ENCODE results near the gene RAB18. TPM values are rescaled to one million over a fixed set of nuclear protein-coding genes. Genes with fewer than 3 reads are reported as not detected.

Gene RAB18
- total and polyA plus RNA-seq, 2 experiments from 2014 or later = 35.5 to 77.2 TPM

DNA sequence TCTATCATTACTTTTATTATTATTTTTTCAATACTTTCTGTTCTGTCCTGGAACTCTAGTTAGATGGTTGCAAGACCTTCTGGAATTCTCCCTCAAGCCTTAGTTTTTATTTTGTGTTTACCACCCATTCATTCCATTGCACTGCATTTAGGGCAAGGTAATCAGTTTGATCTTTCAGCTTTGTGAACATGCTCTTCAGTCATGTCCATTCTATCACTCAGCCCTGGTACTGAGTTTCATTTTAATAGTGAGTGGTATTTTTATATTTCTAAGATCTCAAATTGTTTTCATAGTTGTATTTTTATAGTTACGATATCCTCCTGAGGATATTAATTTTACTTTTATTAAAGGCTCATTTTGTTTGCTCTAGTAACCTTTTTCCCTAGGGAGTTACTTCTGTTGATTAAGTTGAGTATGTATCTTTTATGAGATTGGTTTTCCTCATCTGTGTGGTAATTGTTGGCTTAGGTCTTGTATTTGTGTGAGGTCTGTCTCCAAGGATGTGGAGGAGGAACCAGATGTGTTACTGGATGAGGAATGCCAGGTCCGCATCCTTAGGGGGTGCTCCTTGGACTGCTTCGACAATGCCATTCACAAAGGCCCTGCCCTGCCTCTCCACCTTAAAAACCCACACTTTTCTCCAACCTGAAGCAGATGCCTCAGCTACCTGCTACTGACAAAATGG, 46.7 kb upstream of the RAB18 start:
- no peaks in the 10 kb centered on the region for H3K36me3 ChIP-seq (ENCODE audit: insufficient read depth)
- TF ChIP-seq CREB1 (CRISPR knock-in tag; IDR thresholded peaks at IDR 0.05; ENCODE audit: low read depth) (no peak), NANOG (IDR thresholded peaks at IDR 0.05; ENCODE audit: borderline replicate concordance) (no peak), EZH2 (IDR thresholded peaks at IDR 0.05; ENCODE audit: low read depth, unreplicated experiment) (no peak), ZNF114 (CRISPR knock-in tag; IDR thresholded peaks at IDR 0.05) (no peak), CTCF (conservative IDR thresholded peaks at IDR 0.05; ENCODE audit: low read depth in 2 of 2) (no peak), EZH2phosphoT487 (IDR thresholded peaks at IDR 0.05; ENCODE audit: unreplicated experiment) (no peak), POLR2AphosphoS5 (IDR thresholded peaks at IDR 0.05; ENCODE audit: low read depth) (no peak), STAT1 (IDR thresholded peaks at IDR 0.05; ENCODE audit: unreplicated experiment) (no peak)
- TF ChIP-seq, protein P1, sequence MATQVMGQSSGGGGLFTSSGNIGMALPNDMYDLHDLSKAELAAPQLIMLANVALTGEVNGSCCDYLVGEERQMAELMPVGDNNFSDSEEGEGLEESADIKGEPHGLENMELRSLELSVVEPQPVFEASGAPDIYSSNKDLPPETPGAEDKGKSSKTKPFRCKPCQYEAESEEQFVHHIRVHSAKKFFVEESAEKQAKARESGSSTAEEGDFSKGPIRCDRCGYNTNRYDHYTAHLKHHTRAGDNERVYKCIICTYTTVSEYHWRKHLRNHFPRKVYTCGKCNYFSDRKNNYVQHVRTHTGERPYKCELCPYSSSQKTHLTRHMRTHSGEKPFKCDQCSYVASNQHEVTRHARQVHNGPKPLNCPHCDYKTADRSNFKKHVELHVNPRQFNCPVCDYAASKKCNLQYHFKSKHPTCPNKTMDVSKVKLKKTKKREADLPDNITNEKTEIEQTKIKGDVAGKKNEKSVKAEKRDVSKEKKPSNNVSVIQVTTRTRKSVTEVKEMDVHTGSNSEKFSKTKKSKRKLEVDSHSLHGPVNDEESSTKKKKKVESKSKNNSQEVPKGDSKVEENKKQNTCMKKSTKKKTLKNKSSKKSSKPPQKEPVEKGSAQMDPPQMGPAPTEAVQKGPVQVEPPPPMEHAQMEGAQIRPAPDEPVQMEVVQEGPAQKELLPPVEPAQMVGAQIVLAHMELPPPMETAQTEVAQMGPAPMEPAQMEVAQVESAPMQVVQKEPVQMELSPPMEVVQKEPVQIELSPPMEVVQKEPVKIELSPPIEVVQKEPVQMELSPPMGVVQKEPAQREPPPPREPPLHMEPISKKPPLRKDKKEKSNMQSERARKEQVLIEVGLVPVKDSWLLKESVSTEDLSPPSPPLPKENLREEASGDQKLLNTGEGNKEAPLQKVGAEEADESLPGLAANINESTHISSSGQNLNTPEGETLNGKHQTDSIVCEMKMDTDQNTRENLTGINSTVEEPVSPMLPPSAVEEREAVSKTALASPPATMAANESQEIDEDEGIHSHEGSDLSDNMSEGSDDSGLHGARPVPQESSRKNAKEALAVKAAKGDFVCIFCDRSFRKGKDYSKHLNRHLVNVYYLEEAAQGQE (IDR thresholded peaks at IDR 0.05; ENCODE audit: unreplicated experiment) = no peak
- H3K9me2 ChIP-seq (ENCODE audit: insufficient read depth) = no peaks in the 10 kb centered on the region
- DNase-seq (ENCODE audit: low spot score) (peak; percentile 4), ATAC-seq (no peak)
- H3K4me3 Mint-ChIP-seq = no peak overlapping the region
- no peaks in the 10 kb centered on the region for H3F3A ChIP-seq (replicated peaks; ENCODE audit: low read depth)
- no peaks in the 10 kb centered on the region for H3K27me3 Mint-ChIP-seq (ENCODE audit: insufficient read depth, low read depth, poor library complexity)
- H3K4me3 ChIP-seq = no peak overlapping the region
- H3K4me1 Mint-ChIP-seq = 0 out of 3 replicates have a peak, but pooled peaks cover 2% of the 10 kb centered on the region
- no peaks in the 10 kb centered on the region for H3K79me2 ChIP-seq (replicated peaks; ENCODE audit: insufficient read depth)
- H3K27ac ChIP-seq (ENCODE audit: low read depth) = no peak overlapping the region
- no peaks in the 10 kb centered on the region for H3K27me3 ChIP-seq (ENCODE audit: insufficient read depth)
- no peak overlapping the region for H3K4me2 ChIP-seq
- no peak overlapping the region; the same call in 1 of the 2 replicates for H2AFZ ChIP-seq
- H3K9me3 Mint-ChIP-seq = no peaks in the 10 kb centered on the region
- H4K20me1 ChIP-seq (replicated peaks; ENCODE audit: insufficient read depth) = no peaks in the 10 kb centered on the region
- H3K27ac Mint-ChIP-seq = no peak overlapping the region
- H3K4me1 ChIP-seq (ENCODE audit: insufficient read depth) = no peaks in the 10 kb centered on the region
- no peaks in the 10 kb centered on the region for H3K36me3 Mint-ChIP-seq (ENCODE audit: low read depth)

DNA sequence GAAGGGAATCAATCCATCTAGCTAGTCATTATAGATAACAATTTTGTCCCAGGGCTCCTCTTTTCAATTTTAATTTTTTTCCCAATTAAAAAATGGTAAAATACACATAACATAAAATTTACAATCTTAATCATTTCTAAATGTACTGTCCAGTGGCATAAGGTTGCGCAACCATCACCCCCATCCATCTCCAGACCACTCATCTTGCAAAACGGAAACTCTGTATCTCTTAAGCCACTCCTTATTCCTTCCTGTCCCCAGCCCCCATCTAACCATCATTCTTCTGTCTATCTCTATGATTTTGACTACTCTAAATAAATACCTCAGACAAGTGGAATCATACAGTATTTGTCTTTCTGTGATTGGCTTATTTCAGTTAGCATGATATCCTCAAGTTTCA, 46.1 kb upstream of the RAB18 start:
- peak overlapping the region; percentile 90 for H2AFZ ChIP-seq
- H3K27ac Mint-ChIP-seq = no peak overlapping the region
- no peak for ATAC-seq
- TF ChIP-seq EZH2phosphoT487 (IDR thresholded peaks at IDR 0.05; ENCODE audit: unreplicated experiment) (no peak), ETS1 (IDR thresholded peaks at IDR 0.05) (no peak), EZH2 (IDR thresholded peaks at IDR 0.05; ENCODE audit: low read depth, unreplicated experiment) (no peak), JUNB (IDR thresholded peaks at IDR 0.05; ENCODE audit: unreplicated experiment) (no peak), CREB1 (CRISPR knock-in tag; IDR thresholded peaks at IDR 0.05; ENCODE audit: low read depth) (no peak), STAT1 (IDR thresholded peaks at IDR 0.05; ENCODE audit: unreplicated experiment) (no peak), ZNF114 (CRISPR knock-in tag; IDR thresholded peaks at IDR 0.05) (no peak), NANOG (IDR thresholded peaks at IDR 0.05; ENCODE audit: borderline replicate concordance) (no peak)
- TF ChIP-seq, protein P1 (IDR thresholded peaks at IDR 0.05; ENCODE audit: unreplicated experiment) = no peak

More for the DNA sequence above, 46.1 kb upstream of the RAB18 start:
- H3K36me3 ChIP-seq (ENCODE audit: insufficient read depth) = no peaks in the 10 kb centered on the region
- no peak overlapping the region for H3K27ac ChIP-seq (ENCODE audit: low read depth)
- Mint-ChIP-seq H3K4me1 (no peaks in the 10 kb centered on the region), H3K9me3 (no peaks in the 10 kb centered on the region), H3K4me3 (no peak overlapping the region), H3K27me3 (ENCODE audit: insufficient read depth, low read depth, poor library complexity) (no peaks in the 10 kb centered on the region), H3K36me3 (ENCODE audit: low read depth) (no peaks in the 10 kb centered on the region)
- H4K20me1 ChIP-seq (replicated peaks; ENCODE audit: insufficient read depth) = no peaks in the 10 kb centered on the region
- H3K4me2 ChIP-seq = no peak overlapping the region
- H3F3A ChIP-seq (replicated peaks; ENCODE audit: low read depth) = no peaks in the 10 kb centered on the region
- no peaks in the 10 kb centered on the region for H3K9me2 ChIP-seq (ENCODE audit: insufficient read depth)
- no peak for DNase-seq (ENCODE audit: low spot score)
- no peaks in the 10 kb centered on the region for H3K79me2 ChIP-seq (replicated peaks; ENCODE audit: insufficient read depth)
- no peaks in the 10 kb centered on the region for H3K4me1 ChIP-seq (ENCODE audit: insufficient read depth)
- H3K4me3 ChIP-seq = no peak overlapping the region
- H3K27me3 ChIP-seq (ENCODE audit: insufficient read depth) = no peaks in the 10 kb centered on the region
